ENCODE measurements around the gene CLEC4A. TPM values are rescaled to one million over a fixed set of nuclear protein-coding genes. Genes with fewer than 3 reads are reported as not detected.

CLEC4A gene
- total and polyA plus RNA-seq, 2 of the 8 experiments (the other 6 are each of a cell fraction or from before 2014, with no cell fraction given) = 0.41 to 0.44 TPM

DNA sequence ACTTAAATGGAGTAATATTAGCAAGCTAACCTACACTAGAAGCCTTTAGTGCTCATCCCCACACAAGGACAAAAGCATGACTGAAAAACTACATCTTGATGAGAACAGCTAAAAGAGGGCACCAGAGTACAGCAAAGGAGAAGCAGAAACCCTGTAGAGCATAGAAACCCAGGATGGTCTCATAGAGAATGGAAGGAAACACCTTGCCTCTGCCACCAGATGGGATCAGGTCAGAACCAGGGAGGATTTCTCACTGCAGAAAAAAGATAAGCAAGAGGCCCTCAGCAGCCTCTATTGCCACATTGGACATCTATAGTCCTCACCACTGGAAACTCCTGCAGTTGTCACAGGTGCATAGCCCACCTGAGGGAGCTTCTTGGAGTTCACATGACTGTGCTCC, 19.8 kb downstream of the CLEC4A start (continued):
- TF ChIP-seq ZNF274 (IDR thresholded peaks at IDR 0.05; ENCODE audit: borderline replicate concordance, extremely low read depth, low read length) = no peak
